Neuron (in vitro differentiated cells): ENCODE measurements around the gene SUCLG1.
"Not testable (repeated sequence)": the region's sequence is repeated elsewhere in the genome, so short reads cannot be mapped to it uniquely, and the experiment has no call there.

Experiments
- H2AFZ ChIP-seq: one replicate; pipeline ENCODE4 v1.6.1; 2013; ENCODE audit warnings: low read depth, mild to moderate bottlenecking, inconsistent platforms, low read length, moderate library complexity
- H3K27me3 ChIP-seq: one replicate; pipeline ENCODE4 v1.6.1; 2013; ENCODE audit warnings: low read length; ENCODE audit not compliant: insufficient read depth
- H3K36me3 ChIP-seq: one replicate; pipeline ENCODE4 v1.6.1; 2013; ENCODE audit warnings: low read length; ENCODE audit not compliant: insufficient read depth
- H3K4me1 ChIP-seq: one replicate; pipeline ENCODE4 v1.6.1; 2013; ENCODE audit warnings: low read length; ENCODE audit not compliant: insufficient read depth
- H3K4me3 ChIP-seq: 2 replicates; pipeline ENCODE4 v1.5.1; 2013; ENCODE audit warnings: mild to moderate bottlenecking, low read length, moderate library complexity
- H3K9me3 ChIP-seq: one replicate; pipeline ENCODE4 v1.6.1; 2013; ENCODE audit warnings: low read length

SUCLG1 gene

GRCh38 chr2:84427235-84428138 is 31.6 kb downstream of the SUCLG1 start:
- Histone ChIP-seq H3K4me3 (no peak overlapping the region), H2AFZ (no peak overlapping the region), H3K36me3 (peaks cover 47% of the 10 kb centered on the region)

GRCh38 chr2:84425310-84425709 is 33.8 kb downstream of the SUCLG1 start:
- no peaks in the 10 kb centered on the region for H3K9me3 ChIP-seq
- peaks cover 32% of the 10 kb centered on the region for H3K36me3 ChIP-seq

More at GRCh38 chr2:84427235-84428138, 31.6 kb downstream of the SUCLG1 start:
- Histone ChIP-seq H3K27me3 (no peaks in the 10 kb centered on the region), H3K4me1 (no peaks in the 10 kb centered on the region), H3K9me3 (no peaks in the 10 kb centered on the region)

GRCh38 chr2:84424152-84424551 is 34.9 kb downstream of the SUCLG1 start:
- Histone ChIP-seq H2AFZ (no peak overlapping the region), H3K9me3 (no peaks in the 10 kb centered on the region), H3K4me3 (no peak overlapping the region), H3K27me3 (no peaks in the 10 kb centered on the region), H3K4me1 (no peaks in the 10 kb centered on the region), H3K36me3 (peaks cover 22% of the 10 kb centered on the region)

More at GRCh38 chr2:84425310-84425709, 33.8 kb downstream of the SUCLG1 start:
- Histone ChIP-seq H3K4me3 (no peak overlapping the region), H2AFZ (no peak overlapping the region), H3K27me3 (no peaks in the 10 kb centered on the region), H3K4me1 (no peaks in the 10 kb centered on the region)

- Histone ChIP-seq H2AFZ (no peak overlapping the region), H3K4me1 (no peaks in the 10 kb centered on the region), H3K27me3 (no peaks in the 10 kb centered on the region), H3K36me3 (peaks cover 14% of the 10 kb centered on the region), H3K9me3 (no peaks in the 10 kb centered on the region), H3K4me3 (no peak overlapping the region)
Observed at GRCh38 chr2:84421791-84422190, 37.3 kb downstream of the SUCLG1 start.

- Histone ChIP-seq H2AFZ (no peak overlapping the region), H3K4me3 (no peak overlapping the region), H3K27me3 (no peaks in the 10 kb centered on the region), H3K36me3 (peaks cover 14% of the 10 kb centered on the region), H3K9me3 (no peaks in the 10 kb centered on the region), H3K4me1 (no peaks in the 10 kb centered on the region)
Observed at GRCh38 chr2:84421197-84421596, 37.9 kb downstream of the SUCLG1 start.

- H3K4me3 ChIP-seq = no peak overlapping the region
- H3K36me3 ChIP-seq = peaks cover 2% of the 10 kb centered on the region
- H3K9me3 ChIP-seq = no peaks in the 10 kb centered on the region
- no peaks in the 10 kb centered on the region for H3K4me1 ChIP-seq
- H3K27me3 ChIP-seq = no peaks in the 10 kb centered on the region
- no peak overlapping the region for H2AFZ ChIP-seq
Observed at GRCh38 chr2:84417453-84418145, 41.5 kb downstream of the SUCLG1 start.

- Histone ChIP-seq H2AFZ (no peak overlapping the region), H3K36me3 (no peaks in the 10 kb centered on the region), H3K27me3 (peaks cover 2% of the 10 kb centered on the region), H3K4me1 (no peaks in the 10 kb centered on the region), H3K4me3 (no peak overlapping the region), H3K9me3 (no peaks in the 10 kb centered on the region)
Observed at GRCh38 chr2:84409531-84409930, 49.5 kb downstream of the SUCLG1 start.

GRCh38 chr2:84402111-84402510 is 57.0 kb downstream of the SUCLG1 start:
- not testable (repeated sequence) for H3K9me3 ChIP-seq, H3K4me3 ChIP-seq, H3K4me1 ChIP-seq, H3K36me3 ChIP-seq, H3K27me3 ChIP-seq, H2AFZ ChIP-seq

GRCh38 chr2:84399839-84400238 is 59.2 kb downstream of the SUCLG1 start:
- not testable (repeated sequence) for H3K4me3 ChIP-seq, H2AFZ ChIP-seq, H3K4me1 ChIP-seq, H3K27me3 ChIP-seq, H3K9me3 ChIP-seq, H3K36me3 ChIP-seq

GRCh38 chr2:84395820-84396219 is 63.3 kb downstream of the SUCLG1 start:
- no peaks in the 10 kb centered on the region for H3K27me3 ChIP-seq
- H3K4me1 ChIP-seq = no peaks in the 10 kb centered on the region
- H3K9me3 ChIP-seq = no peaks in the 10 kb centered on the region

GRCh38 chr2:84394628-84395027 is 64.5 kb downstream of the SUCLG1 start:
- Histone ChIP-seq H3K4me3 (no peak overlapping the region), H3K4me1 (no peaks in the 10 kb centered on the region), H3K27me3 (no peaks in the 10 kb centered on the region), H2AFZ (no peak overlapping the region), H3K36me3 (no peaks in the 10 kb centered on the region), H3K9me3 (no peaks in the 10 kb centered on the region)

More at GRCh38 chr2:84395820-84396219, 63.3 kb downstream of the SUCLG1 start:
- no peaks in the 10 kb centered on the region for H3K36me3 ChIP-seq
- no peak overlapping the region for H3K4me3 ChIP-seq
- no peak overlapping the region for H2AFZ ChIP-seq

- H3K27me3 ChIP-seq = no peaks in the 10 kb centered on the region
- no peaks in the 10 kb centered on the region for H3K9me3 ChIP-seq
- no peaks in the 10 kb centered on the region for H3K36me3 ChIP-seq
- H3K4me1 ChIP-seq = no peaks in the 10 kb centered on the region
- no peak overlapping the region for H2AFZ ChIP-seq
- no peak overlapping the region for H3K4me3 ChIP-seq
Observed at GRCh38 chr2:84393829-84394228, 65.3 kb downstream of the SUCLG1 start.

GRCh38 chr2:84389794-84390193 is 69.3 kb downstream of the SUCLG1 start:
- Histone ChIP-seq H3K4me3 (no peak overlapping the region), H3K4me1 (no peaks in the 10 kb centered on the region), H3K9me3 (no peaks in the 10 kb centered on the region), H3K36me3 (no peaks in the 10 kb centered on the region), H2AFZ (no peak overlapping the region), H3K27me3 (no peaks in the 10 kb centered on the region)
